ENCODE data around the gene CYP46A1.

Gene CYP46A1

DNA sequence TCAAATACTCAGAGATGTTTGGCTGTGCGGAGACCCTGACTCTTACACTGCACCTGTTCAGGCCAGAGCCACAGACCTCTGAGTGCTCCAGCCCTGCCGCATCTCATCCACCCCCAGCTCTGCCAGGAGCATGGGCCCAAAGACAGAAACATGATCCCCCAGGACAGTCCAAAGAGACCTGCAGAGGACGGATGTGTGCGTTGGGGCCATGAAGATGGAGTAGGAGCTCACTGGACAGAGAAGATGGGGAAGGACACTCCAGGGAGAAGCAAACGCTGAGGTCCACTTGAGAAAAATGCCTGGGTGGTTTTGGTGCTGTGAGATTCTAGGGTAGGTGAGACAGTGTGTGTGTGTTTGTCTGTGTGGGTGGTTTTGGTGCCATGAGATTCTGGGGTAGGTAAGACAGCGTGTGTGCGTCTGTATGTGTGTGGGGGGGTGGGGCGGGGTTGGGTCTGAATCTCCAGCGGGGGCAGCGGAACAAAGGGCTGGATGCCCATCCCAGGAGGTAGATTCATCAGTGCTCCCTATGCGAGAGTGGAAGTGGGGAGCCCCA lies 40.0 kb upstream of the CYP46A1 start:
- no peak for DNase-seq (ENCODE audit: low read depth in 1 of 2, low spot score in 1 of 2)
- Histone ChIP-seq H3K27ac (replicated peaks) (no peak overlapping the region), H3K4me3 (replicated peaks; ENCODE audit: insufficient read depth, low read length) (no peak overlapping the region), H3K27me3 (ENCODE audit: insufficient read depth, poor library complexity, severe bottlenecking) (peaks cover 23% of the 10 kb centered on the region)
- TF ChIP-seq POLR2AphosphoS5 (IDR thresholded peaks at IDR 0.05; ENCODE audit: low read depth) (no peak), SPI1 (IDR thresholded peaks at IDR 0.05; ENCODE audit: borderline replicate concordance, low read depth) (no peak)

DNA sequence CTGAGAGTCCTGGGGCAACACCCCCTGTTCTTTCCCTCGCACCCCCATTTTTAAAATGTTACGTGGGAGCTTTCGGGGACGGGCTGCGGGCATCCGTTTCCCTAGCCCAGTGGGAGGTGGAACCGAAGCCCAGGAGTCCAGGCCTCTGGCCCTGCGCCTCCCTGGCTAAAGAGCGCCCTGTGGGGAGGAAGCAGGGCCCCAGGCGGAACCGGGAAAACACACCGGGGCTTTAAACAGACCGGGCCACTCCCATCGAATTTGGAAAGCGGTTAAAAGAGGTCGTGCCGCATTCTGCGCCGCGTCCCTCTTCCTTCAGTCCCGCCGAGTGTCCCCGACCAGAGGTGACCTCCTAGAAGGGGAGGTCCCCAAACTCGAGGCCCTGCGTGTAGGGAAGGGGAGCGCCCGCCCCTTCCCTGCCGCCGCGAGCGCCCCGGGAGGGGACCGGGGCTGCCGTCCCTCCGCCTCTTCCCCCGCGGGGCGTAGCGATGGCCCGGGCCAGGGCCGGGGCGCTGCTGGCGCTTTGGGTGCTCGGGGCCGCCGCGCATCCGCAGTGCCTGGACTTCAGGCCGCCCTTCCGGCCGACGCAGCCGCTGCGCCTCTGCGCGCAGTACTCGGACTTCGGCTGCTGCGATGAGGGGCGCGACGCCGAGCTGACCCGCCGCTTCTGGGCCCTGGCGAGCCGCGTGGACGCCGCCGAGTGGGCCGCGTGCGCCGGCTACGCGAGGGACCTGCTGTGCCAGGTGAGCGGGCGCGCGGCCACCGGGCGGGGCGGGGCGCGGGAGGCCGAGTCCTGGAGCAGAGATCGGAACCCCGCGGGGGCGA lies 39.2 kb upstream of the CYP46A1 start, which contains the start of gene HHIPL1:
TSS of gene HHIPL1 (plus strand) at position 407 of the 822 bp plus-strand sequence. CDS start at position 486, 79 bp downstream.
- no peak for DNase-seq (ENCODE audit: low read depth in 1 of 2, low spot score in 1 of 2)
- H3K4me3 ChIP-seq (replicated peaks; ENCODE audit: insufficient read depth, low read length): no peak within 1 kb of the TSS

GRCh38 chr14:99645545-99646505 lies 38.3 kb upstream of the CYP46A1 start:
- DNase-seq (ENCODE audit: low read depth in 1 of 2, low spot score in 1 of 2): no peak
- H3K27ac ChIP-seq (replicated peaks): no peak overlapping the region
- peaks cover 23% of the 10 kb centered on the region for H3K27me3 ChIP-seq (ENCODE audit: insufficient read depth, poor library complexity, severe bottlenecking)
- no peak for TF ChIP-seq GABPA (IDR thresholded peaks at IDR 0.05; ENCODE audit: low read depth)
- TF ChIP-seq SPI1 (IDR thresholded peaks at IDR 0.05; ENCODE audit: borderline replicate concordance, low read depth): no peak
- TF ChIP-seq, protein P1, sequence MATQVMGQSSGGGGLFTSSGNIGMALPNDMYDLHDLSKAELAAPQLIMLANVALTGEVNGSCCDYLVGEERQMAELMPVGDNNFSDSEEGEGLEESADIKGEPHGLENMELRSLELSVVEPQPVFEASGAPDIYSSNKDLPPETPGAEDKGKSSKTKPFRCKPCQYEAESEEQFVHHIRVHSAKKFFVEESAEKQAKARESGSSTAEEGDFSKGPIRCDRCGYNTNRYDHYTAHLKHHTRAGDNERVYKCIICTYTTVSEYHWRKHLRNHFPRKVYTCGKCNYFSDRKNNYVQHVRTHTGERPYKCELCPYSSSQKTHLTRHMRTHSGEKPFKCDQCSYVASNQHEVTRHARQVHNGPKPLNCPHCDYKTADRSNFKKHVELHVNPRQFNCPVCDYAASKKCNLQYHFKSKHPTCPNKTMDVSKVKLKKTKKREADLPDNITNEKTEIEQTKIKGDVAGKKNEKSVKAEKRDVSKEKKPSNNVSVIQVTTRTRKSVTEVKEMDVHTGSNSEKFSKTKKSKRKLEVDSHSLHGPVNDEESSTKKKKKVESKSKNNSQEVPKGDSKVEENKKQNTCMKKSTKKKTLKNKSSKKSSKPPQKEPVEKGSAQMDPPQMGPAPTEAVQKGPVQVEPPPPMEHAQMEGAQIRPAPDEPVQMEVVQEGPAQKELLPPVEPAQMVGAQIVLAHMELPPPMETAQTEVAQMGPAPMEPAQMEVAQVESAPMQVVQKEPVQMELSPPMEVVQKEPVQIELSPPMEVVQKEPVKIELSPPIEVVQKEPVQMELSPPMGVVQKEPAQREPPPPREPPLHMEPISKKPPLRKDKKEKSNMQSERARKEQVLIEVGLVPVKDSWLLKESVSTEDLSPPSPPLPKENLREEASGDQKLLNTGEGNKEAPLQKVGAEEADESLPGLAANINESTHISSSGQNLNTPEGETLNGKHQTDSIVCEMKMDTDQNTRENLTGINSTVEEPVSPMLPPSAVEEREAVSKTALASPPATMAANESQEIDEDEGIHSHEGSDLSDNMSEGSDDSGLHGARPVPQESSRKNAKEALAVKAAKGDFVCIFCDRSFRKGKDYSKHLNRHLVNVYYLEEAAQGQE (IDR thresholded peaks at IDR 0.05; ENCODE audit: insufficient replicate concordance, low read depth): no peak
- no peak for TF ChIP-seq POLR2AphosphoS5 (IDR thresholded peaks at IDR 0.05; ENCODE audit: low read depth)
- TF ChIP-seq CTCF (IDR thresholded peaks at IDR 0.05; ENCODE audit: insufficient read depth, low read length): no peak
- no peak overlapping the region for H3K4me3 ChIP-seq (replicated peaks; ENCODE audit: insufficient read depth, low read length)

More for the DNA sequence above, 39.2 kb upstream of the CYP46A1 start, which contains the start of gene HHIPL1:
- H3K27me3 ChIP-seq (ENCODE audit: insufficient read depth, poor library complexity, severe bottlenecking): peaks cover 23% of the 10 kb centered on the region
- TF ChIP-seq GABPA (IDR thresholded peaks at IDR 0.05; ENCODE audit: low read depth): no peak
- TF ChIP-seq SPI1 (IDR thresholded peaks at IDR 0.05; ENCODE audit: borderline replicate concordance, low read depth): no peak
- TF ChIP-seq, protein P1 (IDR thresholded peaks at IDR 0.05; ENCODE audit: insufficient replicate concordance, low read depth): no peak
- TF ChIP-seq POLR2AphosphoS5 (IDR thresholded peaks at IDR 0.05; ENCODE audit: low read depth): no peak
- no peak for TF ChIP-seq CTCF (IDR thresholded peaks at IDR 0.05; ENCODE audit: insufficient read depth, low read length)
- no peak within 1 kb of the TSS for H3K27ac ChIP-seq (replicated peaks)
